Left lobe of liver (tissue), 2 donors: ENCODE data around the gene ICAM1. TPM values are rescaled to one million over a fixed set of nuclear protein-coding genes. Genes with fewer than 3 reads are reported as not detected.

Experiments used
- ATAC-seq: fragments of 200-7000 bp; cut with Tn5 transposase; one replicate; pipeline ENCODE4 v1.9.1; 2020; ENCODE audit warnings: mild to moderate bottlenecking, moderate library complexity
- DNase-seq: peaks from one replicate; pipeline ENCODE4 v3.0.0-alpha.2; 2020; ENCODE audit warnings: low spot score
- total RNA-seq: library from RNA; stranded (reverse); gene quantifications from one replicate; pipeline ENCODE4 v1.2.1, GENCODE V29; 2021
- donor health status: DM: no; HTN: no; CAD: no; lungs with moderate emphysema.
- donor health status: DM: no; HTN: yes; CAD: no.

ICAM1 gene
- total RNA-seq, 1 donor from 2014 or later, result 5.9 TPM

DNA sequence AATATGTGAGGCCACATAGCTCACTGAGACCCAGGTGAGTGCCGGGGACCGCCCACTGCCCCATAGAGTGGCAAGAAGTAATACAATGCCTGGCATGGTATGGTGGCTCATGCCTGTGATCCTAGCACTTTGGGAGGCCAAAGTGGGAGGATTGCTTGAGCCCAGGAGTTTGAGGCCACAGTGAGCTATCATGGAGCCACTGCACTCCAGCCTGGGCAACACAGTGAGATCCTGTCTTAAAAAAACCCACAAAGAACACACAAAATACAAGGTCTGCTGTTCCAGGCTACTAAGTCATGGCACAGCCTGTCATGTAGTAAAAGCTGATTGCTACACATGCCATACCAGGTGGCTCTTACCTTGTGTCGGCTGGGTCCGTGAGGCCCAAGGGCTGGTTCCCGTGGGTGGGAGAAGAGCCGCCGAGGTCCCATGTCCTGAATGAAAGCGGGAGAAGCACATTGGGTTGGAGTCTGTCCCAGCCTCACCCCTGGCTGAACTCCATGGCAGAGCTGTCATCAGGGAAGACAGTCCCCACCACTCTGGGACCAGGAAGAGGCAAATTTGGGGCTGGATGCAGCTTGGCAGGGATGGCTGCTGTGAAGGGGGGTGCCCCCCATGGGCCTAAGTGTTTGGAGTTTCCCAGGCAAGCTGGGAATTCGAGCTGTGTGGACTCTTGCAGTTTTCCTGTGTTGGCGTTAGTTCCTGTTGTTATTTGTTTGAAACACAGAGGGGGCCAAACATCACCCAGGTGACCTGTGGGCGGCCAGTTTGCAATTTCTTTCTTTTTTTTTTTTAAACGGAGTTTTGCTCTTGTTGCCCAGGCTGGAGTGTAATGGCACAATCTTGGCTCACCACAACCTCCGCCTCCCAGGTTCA lies 48.1 kb downstream of the ICAM1 start:
- no peak for ATAC-seq
- DNase-seq, result no peak

DNA sequence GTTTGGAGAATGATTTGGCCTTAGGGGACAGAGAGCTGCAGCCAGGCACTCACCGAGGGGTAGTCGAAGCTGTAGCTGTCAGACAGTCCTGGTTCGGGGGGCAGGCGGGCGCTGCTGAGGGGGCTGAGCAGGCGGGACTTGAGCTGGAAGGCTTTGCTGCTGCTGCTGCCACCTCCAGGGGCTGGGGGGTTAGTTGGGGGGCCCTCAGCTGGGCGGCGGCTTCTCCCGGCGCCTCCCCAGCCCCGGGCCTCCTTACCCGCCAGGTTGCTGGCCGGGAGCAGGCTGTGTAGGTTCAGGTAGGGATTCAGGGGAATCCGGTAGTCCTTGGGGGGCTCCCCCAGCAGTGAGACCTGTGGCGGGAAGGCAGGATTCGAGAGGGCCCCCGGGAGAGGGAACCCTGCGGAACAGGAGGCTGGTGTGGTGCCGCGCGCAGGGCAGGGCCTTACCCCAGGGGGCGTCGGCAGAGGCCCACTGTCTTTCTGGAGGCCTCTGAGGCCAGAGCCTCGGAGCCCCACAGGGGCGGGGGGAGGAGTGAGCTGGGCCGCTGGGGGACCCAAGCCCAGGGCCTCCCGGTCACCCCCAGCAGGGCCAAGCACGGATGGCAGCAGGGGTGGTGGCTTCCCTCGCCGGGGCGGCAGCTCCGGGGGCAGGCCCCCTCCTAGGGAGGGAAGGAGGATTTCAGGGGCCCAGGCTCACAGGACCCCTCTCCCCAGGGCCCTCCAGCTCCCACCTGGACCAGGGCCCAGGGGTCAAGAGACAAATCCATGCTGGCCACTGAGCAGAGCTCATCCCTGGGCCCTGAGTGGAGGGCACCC lies 49.9 kb downstream of the ICAM1 start:
- no peak for DNase-seq
- ATAC-seq, result no peak

DNA sequence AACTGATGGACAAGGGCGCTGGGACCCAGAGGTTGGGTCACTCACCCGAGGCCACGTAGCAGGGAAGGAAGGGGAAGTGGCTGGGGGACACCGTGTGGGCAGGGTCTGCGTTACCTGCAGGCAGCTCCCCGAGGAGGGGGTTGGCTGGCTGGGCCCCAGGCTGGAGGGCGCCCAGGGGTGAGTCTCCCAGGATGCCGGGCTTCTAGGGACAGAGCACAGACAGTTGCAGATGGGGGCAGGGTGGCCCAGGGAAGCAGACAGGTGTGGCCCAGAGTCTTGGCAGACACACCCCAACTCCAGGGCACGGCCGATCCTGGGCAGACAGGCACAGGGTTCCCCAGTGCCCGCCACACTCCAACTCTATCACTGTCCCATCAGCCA lies 50.5 kb downstream of the ICAM1 start:
- no peak for DNase-seq
- ATAC-seq, result no peak

DNA sequence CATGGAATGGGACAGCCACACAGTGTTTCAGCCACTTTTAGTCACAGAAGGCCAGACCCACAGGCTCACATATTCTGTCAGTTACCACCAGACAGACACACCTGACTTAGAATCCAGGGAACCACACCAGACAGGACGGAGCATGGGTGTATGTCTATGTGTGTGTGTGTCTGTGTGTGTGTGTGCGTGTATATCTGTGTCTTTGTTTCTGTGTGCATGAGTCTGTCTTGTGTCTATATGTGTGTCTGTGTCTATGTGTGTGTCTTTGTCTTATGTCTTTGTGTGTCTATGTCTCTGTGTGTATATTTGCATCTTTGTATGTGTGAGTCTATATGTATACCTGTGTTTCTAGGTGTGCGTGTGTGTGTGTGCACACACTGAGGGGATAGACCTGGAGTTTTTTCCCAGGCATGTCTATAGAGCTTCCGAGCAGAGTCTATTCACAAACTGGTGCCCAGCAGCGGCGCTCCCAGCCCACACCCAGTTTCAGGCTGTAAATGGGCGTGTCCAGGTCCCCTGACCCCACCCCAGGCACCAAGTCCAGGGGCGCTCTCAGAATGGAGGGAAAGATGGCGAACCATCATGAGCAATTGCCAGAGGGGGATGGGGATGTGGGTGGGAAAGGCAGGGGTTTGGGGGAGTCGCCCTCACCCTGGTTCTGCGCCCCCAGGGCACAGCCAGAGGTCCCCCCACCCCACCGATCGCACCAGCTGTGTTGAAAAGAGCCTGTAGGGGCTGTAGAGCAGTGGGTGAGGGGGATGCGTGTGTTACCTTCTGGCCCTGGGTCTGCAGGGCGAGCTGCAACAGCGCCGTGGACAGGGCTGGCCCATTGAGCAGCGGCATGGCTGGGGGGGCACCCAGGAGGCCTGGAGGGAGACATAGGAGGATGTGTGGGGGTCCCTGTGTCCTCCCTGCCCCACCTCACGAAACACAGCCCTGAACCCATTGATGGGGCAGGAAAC lies 51.2 kb downstream of the ICAM1 start:
- DNase-seq (no peak), ATAC-seq (no peak)

DNA sequence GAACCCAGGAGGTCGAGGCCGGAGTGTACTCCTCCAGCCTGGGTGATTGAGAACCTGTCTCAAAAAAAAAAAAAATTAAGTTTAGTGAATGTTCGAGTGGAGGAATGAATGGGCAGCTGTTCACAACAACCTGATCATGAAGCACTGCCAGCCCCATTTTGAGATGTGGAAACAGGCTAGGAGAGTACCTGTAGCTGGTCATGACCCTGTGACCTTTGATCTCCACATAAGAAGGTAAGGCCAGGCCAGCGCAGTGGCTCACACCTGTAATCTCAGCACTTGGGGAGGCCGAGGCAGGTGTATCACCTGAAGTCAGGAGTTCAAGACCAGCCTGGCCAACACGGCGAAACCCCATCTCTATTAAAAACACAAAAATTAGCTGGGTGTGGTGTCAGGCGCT lies 54.8 kb downstream of the ICAM1 start:
- DNase-seq (no peak), ATAC-seq (peak; percentile 68)

DNA sequence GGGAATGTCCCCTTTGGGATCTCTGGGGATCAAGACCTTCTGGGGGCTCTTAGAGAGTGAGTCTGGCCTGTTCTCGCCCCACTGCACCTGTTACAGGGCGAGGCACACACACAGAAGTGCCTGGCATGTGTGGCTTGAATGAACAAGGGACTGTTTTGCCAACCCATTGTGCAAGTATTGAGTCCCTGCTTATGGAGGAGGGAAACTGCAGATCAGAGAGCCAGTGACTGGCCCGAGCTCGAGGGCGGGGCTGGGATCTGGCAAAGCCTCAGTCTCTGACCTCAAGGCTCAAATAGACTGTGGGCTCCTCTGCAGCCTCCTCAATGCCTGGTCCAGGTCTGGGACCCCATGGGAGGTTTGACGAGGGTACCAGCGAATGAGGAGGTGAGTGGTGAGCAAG lies 56.9 kb downstream of the ICAM1 start:
- ATAC-seq, result peak; percentile 83
- peak; percentile 70 for DNase-seq

DNA sequence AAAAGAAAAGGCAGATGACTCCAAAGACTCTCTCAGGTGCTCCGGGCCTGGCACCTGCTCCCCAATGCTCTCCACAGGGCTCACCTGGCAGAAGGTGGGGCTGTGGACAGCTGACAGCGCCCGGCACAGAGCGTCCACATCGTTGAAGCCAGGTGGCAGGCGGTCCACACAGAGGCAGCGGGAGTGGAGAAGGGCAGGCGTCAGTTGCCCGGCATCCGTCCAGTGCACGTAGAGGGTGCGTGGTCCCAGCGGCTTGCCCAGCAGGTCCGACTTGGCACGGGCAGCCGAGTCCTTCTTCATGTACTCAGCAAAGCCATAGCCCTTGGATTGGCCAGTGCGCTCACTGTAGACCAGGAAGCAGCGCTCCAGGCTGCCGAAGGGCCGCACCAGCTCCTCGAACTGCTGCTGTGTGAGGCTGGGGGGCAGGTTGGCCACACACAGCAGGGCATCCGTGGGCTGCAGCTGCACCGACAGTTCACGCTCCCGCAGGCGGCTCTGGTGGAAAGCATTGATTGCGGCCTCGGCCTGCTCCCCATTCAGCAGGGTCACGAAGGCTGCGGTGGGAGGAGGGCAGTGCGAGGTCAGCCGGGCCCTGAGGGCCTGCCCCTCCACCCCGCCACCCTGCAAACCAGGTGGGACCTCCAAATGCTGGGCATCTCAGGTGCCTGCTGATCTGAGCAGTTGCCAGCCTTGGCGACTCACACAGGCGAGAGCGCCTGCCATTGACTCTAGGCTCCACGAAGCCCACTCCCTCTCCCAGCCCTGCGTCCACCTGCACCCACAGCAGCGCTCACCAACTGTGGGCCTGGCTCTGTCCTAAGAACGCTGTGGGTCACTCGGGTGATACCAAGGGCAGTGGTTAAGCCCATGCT lies 57.9 kb downstream of the ICAM1 start:
- DNase-seq, result no peak
- ATAC-seq, result no peak

DNA sequence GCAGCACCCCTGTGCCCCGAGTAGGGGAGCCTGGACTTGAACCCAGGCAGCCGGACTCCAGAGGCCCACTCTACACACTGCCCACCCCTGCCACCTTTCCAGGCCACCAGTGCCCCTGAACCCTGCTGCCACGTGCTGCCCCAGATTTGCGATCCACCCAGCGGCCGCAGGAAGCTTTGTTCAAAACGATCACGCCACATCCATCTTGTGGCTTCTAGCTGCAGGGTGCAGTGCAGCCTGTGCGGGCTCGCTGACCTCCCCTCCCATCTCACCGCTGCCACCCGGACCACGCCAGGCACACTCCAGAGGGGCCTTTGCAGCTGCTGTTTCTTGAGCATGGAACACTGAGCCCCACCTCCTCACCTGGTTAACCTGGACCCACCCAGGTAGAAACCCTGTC lies 58.6 kb downstream of the ICAM1 start:
- ATAC-seq (no peak), DNase-seq (no peak)

DNA sequence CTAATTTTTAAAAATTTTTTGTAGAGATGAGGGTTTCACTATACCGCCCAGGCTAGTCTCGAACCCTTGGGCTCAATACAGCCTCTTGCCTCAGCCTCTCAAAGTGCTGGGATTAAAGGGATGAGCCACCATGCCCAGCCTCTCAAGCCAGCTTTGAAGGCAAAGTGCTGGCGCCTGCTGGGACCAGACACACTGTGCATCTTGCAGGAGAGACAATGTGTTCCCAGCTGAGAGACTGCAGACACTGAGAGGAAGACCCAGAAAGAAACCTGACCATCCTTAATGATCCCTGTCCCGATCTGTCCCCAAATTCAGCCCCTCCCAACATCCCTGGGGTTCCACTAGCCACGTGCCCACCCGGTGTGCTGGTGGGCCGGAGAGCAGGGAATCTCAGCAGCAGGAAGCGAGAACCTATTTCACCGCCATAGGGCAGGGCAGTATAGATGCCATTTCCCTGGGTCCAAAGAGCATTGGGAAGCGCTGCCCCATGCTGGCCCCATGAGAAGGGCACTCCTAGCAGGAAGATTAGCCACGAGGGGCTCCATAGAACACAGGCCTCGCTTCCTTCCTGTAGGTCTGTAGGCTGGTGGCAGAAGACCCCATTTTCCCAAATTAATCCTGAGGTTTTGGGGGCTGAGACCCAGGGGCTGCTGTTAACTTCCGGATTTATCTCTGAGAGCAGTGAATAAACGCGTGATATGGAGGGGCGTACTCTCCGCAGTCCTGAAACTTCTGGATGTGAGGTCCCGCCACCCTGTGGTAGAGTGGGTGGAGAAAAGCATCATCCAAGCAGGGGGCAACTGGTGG lies 61.4 kb downstream of the ICAM1 start:
- DNase-seq, result no peak
- no peak for ATAC-seq

DNA sequence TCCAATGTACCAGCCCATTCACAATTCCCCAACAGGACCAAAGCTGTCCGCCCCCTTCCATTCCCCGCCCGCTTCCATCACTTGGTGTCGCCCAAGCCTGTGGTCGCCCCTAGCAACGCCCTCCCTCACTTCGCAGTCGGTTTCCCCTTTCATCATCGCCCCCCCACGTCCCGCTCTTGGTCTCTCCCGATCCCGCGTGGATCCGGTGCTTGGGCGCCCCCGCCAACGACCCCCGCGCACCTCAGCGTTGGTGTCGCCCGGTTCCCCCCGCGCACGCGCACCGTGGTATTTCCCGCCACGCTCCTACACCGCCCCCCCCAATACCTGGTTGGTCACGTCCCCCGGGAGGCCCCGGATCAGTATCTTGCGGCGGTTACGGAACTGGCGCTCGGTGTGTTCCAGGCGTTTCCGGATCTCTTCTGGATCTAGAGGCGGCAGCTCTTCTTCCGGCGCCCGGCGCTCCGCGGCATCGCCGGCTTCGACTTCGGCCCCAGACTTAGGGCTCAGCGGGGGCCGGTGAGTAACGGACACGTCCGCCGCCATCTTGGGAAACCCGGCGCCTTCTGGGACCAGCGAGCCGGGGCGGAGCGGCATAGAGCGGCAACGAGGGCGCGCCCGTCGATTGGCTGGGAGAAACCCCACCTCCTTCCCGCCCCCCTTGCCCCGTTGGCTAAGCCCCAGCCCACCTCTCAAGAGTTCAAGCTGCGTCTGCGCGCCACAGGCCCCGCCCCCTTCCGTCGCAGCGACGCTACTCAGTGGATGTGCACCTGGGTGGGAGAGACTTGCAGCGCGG lies 62.2 kb downstream of the ICAM1 start, which contains the start of gene RAVER1:
Gene RAVER1, minus strand, starts transcription at position 565 of the 793 bp plus-strand sequence. Its CDS starts 22 bp downstream, at position 543.
- DNase-seq, result peak; percentile 98
- peak; percentile 73 for ATAC-seq

DNA sequence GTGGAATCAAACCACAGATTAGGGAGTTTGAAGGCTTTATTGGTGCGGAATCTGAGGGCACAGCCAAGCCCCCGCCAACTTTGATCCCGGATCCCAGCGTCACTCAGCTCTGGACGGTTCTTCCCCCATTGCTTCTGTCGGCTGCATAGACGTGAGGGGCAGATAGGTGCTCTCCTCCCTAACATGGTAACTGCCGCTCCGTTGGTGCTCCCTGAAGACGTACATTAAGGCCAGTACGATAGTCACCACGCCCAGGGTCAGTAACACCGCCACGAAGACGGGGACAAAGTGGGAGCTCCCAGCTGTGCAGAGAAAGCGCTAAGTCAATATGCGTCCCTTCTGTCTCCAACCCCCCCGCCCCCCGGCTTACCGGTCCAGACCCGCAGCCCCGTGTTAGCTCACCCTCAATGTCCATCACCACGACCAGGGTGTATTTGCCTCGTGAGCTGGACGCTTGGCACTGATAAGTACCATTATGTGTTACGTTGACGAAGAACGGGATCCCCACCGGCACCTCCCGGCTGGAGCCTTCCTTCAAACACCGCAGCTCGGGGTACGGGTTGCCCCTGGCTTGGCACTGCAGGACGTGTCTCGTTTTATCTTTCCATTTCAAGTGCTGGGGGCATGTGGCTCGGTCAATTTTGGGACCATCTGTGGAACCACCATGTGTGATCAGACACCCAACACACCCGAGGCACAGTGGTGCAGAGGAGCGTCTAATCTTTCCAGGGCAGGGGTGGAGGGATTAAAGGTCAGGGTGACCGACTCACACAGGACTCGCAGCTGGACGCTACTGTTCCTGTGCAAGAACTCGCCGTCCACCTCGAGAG lies 63.1 kb downstream of the ICAM1 start:
- no peak for DNase-seq
- ATAC-seq, result peak; percentile 3

DNA sequence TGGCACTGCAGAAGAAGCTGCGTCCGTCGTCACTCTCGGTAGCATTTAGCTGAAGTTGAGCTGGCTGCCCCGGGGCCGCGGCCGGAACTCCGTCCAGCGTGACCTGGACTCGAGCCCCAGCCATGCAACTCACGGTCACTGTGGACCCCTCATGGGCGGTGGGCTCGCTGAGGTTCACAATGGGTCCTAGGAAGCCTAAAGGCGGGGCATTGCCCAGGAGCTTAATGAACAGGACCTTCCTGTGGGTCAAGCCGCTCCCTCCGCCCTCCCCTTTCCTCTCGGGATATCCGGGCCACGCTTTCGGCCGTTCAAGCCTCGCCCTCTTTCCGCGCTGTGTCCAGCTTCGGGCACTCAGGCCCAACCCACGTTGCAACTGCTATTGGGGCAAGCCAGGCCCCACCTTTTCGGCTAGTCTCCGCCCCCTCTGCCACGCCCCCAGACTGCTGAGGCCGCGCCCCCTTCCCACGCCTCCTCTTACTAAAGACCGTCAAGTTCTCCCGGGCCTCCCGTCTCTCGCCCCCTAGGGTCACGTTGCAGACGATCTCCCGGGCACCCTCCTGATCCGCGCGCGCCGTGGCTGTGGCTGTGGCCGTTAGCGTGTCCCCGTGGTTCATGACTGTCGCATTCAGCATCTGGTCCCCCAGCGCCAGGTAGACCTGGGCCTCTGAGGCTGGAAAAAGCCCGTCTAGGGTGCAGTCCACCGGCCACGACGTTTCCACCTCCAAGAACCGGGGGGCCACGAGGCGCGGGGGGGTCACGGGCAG lies 63.9 kb downstream of the ICAM1 start:
- peak; percentile 80 for ATAC-seq
- DNase-seq, result peak; percentile 98

DNA sequence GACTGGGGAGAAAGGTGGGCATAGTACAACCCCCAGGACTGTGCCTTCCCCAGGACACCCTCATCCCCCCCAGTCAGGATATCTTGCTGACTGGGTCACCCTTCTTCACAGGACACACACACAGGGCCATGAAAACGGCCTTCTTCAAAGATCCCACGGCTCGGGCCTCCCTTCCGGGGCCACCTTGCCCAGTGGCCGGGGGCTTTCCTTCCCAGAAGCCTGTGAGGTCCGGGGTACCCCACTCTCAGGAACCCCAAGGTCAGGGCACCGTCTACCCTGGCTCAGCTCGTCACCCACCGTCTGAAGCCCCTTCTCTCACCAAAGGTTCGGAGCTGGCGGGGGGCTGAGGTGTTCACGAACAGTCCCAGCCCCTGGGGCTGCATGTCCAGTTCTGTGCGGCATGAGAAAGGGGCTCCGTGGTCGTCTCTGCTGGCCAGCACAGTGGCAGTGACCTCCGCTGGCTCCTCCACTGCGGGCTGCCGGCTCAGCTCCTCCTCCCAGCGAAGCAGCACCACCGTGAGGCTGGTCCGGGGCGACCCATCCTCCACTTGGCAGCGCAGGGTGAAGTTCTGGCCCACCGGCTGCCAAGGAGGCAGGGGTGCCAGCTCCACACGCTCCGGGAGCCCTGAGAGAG lies 64.5 kb downstream of the ICAM1 start:
- peak; percentile 71 for DNase-seq
- peak; percentile 40 for ATAC-seq
